ENCODE data around the gene ABCA2. TPM values are rescaled to one million over a fixed set of nuclear protein-coding genes. Genes with fewer than 3 reads are reported as not detected.

ABCA2 gene
- polyA plus RNA-seq, 1 of the 3 experiments (the other 2 are of a cell fraction) = 34.7 TPM

DNA sequence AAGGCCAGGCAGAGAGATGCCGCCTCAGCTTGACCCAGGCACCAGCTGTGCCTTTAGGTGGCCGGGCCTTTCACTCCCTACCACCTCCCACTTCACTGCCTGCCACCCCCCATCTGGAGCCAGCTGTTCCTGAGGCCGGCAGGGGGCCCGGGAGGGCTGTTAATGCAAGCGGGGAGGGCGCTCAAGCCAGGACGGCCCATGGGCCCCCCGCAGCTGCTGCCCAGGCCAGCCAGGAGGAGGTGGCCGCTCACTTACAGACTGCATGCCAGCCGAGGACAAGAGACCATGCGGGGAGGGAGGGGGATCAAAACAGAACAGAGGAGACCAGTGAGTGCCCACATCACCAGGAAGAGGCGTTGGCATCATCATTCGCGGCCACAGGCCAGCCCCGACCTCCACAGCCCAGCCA is 4.5 kb downstream of the ABCA2 start:
- no peaks in the 10 kb centered on the region for H3K27me3 ChIP-seq (ENCODE audit: insufficient read depth)
- H3K79me2 ChIP-seq (ENCODE audit: insufficient read depth) = 0 out of 2 replicates have a peak, but pooled peaks cover 3% of the 10 kb centered on the region
- no peak for DNase-seq
- no peaks in the 10 kb centered on the region for H3K9me3 ChIP-seq
- 0 out of 2 replicates have a peak, but pooled peaks cover 4% of the 10 kb centered on the region for H4K20me1 ChIP-seq (ENCODE audit: insufficient read depth)
- WGBS (ENCODE audit: low lambda C conversion rate) = 100% methylated on average over 5 of the region's 15 CpGs
- no peaks in the 10 kb centered on the region for H3F3A ChIP-seq (replicated peaks; ENCODE audit: insufficient read depth)
- no peak overlapping the region for H3K27ac ChIP-seq (ENCODE audit: low read depth in 2 of 2, low read length in 1 of 2)
- H3K4me2 ChIP-seq = no peak overlapping the region
- ChIA-PET CTCF (interaction anchor here (1.6 to 5.4 kb wide), 3 partner anchors 12 to 76 kb away, joined by 3 to 53 read pairs (median 10); no protein-coding TSS in a partner anchor), POLR2A (no interaction called here)
- no peaks in the 10 kb centered on the region for H3K36me3 ChIP-seq (replicated peaks in 1 of 2; ENCODE audit: control insufficient read depth in 1 of 2, insufficient read depth in 2 of 2, low read length in 1 of 2)
- H3K9ac ChIP-seq = no peak overlapping the region
- H3K4me3 ChIP-seq (ENCODE audit: low read depth in 2 of 2, low read length in 1 of 2) = no peak overlapping the region
- peaks cover 2 to 30% of the 10 kb centered on the region in 2 experiments; a peak in 1 of 4 replicates for H3K4me1 ChIP-seq (ENCODE audit: control insufficient read depth in 1 of 2, insufficient read depth in 2 of 2, low read depth in 1 of 2, low read length in 1 of 2)
- no peak overlapping the region for H2AFZ ChIP-seq (ENCODE audit: low read depth)
- no peaks in the 10 kb centered on the region for H3K9me2 ChIP-seq
- TF ChIP-seq ELF1 (IDR thresholded peaks at IDR 0.05) (no peak), RAD21 (IDR thresholded peaks at IDR 0.05; ENCODE audit: low read length) (no peak), EZH2phosphoT487 (IDR thresholded peaks at IDR 0.05; ENCODE audit: borderline replicate concordance, low read depth) (no peak), NRF1 (IDR thresholded peaks at IDR 0.05; ENCODE audit: low read depth, low read length) (no peak), RXRA (IDR thresholded peaks at IDR 0.05; ENCODE audit: borderline replicate concordance, low read depth) (no peak), REST (IDR thresholded peaks at IDR 0.05; ENCODE audit: low read depth, low read length) (no peak), GABPA (IDR thresholded peaks at IDR 0.05; ENCODE audit: low read depth) (no peak), MXI1 (IDR thresholded peaks at IDR 0.05; ENCODE audit: low read depth, low read length) (no peak), CHD2 (IDR thresholded peaks at IDR 0.05; ENCODE audit: low read length, partially characterized antibody) (no peak), TAF1 (IDR thresholded peaks at IDR 0.05; ENCODE audit: borderline replicate concordance, low read depth, low read length) (no peak), POLR2AphosphoS5 (IDR thresholded peaks at IDR 0.05; ENCODE audit: low read depth, low read length) (no peak)
- TF ChIP-seq, protein P1, sequence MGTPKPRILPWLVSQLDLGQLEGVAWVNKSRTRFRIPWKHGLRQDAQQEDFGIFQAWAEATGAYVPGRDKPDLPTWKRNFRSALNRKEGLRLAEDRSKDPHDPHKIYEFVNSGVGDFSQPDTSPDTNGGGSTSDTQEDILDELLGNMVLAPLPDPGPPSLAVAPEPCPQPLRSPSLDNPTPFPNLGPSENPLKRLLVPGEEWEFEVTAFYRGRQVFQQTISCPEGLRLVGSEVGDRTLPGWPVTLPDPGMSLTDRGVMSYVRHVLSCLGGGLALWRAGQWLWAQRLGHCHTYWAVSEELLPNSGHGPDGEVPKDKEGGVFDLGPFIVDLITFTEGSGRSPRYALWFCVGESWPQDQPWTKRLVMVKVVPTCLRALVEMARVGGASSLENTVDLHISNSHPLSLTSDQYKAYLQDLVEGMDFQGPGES (IDR thresholded peaks at IDR 0.05; ENCODE audit: low read depth, low read length) = no peak
- TF ChIP-seq, protein P2, sequence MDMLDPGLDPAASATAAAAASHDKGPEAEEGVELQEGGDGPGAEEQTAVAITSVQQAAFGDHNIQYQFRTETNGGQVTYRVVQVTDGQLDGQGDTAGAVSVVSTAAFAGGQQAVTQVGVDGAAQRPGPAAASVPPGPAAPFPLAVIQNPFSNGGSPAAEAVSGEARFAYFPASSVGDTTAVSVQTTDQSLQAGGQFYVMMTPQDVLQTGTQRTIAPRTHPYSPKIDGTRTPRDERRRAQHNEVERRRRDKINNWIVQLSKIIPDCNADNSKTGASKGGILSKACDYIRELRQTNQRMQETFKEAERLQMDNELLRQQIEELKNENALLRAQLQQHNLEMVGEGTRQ (IDR thresholded peaks at IDR 0.05; ENCODE audit: borderline replicate concordance, low read depth, low read length) = no peak

All from SK-N-SH (cell line).